H9 (cell line): ENCODE measurements around the gene GRIK3. TPM values are rescaled to one million over a fixed set of nuclear protein-coding genes. Genes with fewer than 3 reads are reported as not detected.

ENCODE experiments used
- DNase-seq: peaks from one replicate; pipeline ENCODE4 v3.0.0-alpha.2; 2017
- H2AFZ ChIP-seq: one replicate; pipeline ENCODE4 v1.6.1; 2013; ENCODE audit warnings: mild to moderate bottlenecking, low read length, control low read depth, moderate library complexity
- H2AK5ac ChIP-seq: 2 replicates; pipeline ENCODE4 v1.6.1; 2013; ENCODE audit warnings: low read length, control low read depth, mixed read lengths; ENCODE audit not compliant: insufficient read length
- H2BK120ac ChIP-seq: one replicate; pipeline ENCODE4 v1.6.1; 2013; ENCODE audit warnings: low read depth, mild to moderate bottlenecking, low read length, control low read depth, inconsistent platforms; ENCODE audit not compliant: poor library complexity, severe bottlenecking
- H2BK12ac ChIP-seq: 2 replicates; pipeline ENCODE4 v1.6.1; 2013; ENCODE audit warnings: low read length, control low read depth, mixed read lengths, low read depth; ENCODE audit not compliant: insufficient read length
- H2BK15ac ChIP-seq: 2 replicates; pipeline ENCODE4 v1.6.1; 2013; ENCODE audit warnings: low read depth, low read length, control low read depth
- H2BK20ac ChIP-seq: one replicate; pipeline ENCODE4 v1.6.1; 2013; ENCODE audit warnings: low read depth, mild to moderate bottlenecking, low read length, control low read depth, inconsistent platforms; ENCODE audit not compliant: poor library complexity, severe bottlenecking
- H2BK5ac ChIP-seq: 2 replicates; pipeline ENCODE4 v1.6.1; 2013; ENCODE audit warnings: low read length, control low read depth, mixed read lengths; ENCODE audit not compliant: insufficient read length
- H3K14ac ChIP-seq: 2 replicates; pipeline ENCODE4 v1.6.1; 2013; ENCODE audit warnings: low read length, control low read depth; ENCODE audit not compliant: insufficient read depth
- H3K18ac ChIP-seq: 2 replicates; pipeline ENCODE4 v1.6.1; 2013; ENCODE audit warnings: low read depth, mild to moderate bottlenecking, mixed read lengths, low read length, control low read depth; ENCODE audit not compliant: insufficient read length
- H3K23ac ChIP-seq: 2 replicates; pipeline ENCODE4 v1.6.1; 2013; ENCODE audit warnings: low read length, control low read depth, mixed read lengths, low read depth; ENCODE audit not compliant: insufficient read length
- H3K23me2 ChIP-seq: 2 replicates; pipeline ENCODE4 v1.6.1; 2013; ENCODE audit warnings: low read depth, mild to moderate bottlenecking, mixed read lengths, low read length, control low read depth; ENCODE audit not compliant: insufficient read length, poor library complexity, severe bottlenecking
- H3K27ac ChIP-seq: 2 replicates; pipeline ENCODE4 v1.5.1; 2013; ENCODE audit warnings: low read length, control low read depth, mixed read lengths, low read depth; ENCODE audit not compliant: insufficient read length
- H3K27me3 ChIP-seq: 2 replicates; pipeline ENCODE4 v1.6.1; 2013; ENCODE audit warnings: low read length, control low read depth, inconsistent platforms; ENCODE audit not compliant: insufficient read depth
- H3K4ac ChIP-seq: 2 replicates; pipeline ENCODE4 v1.6.1; 2013; ENCODE audit warnings: low read depth, mild to moderate bottlenecking, control low read depth, inconsistent platforms, low read length, moderate library complexity
- H3K4me1 ChIP-seq: 2 replicates; pipeline ENCODE4 v1.6.1; 2013; ENCODE audit warnings: low read length, control low read depth, inconsistent platforms; ENCODE audit not compliant: insufficient read depth
- H3K4me2 ChIP-seq: 2 replicates; pipeline ENCODE4 v1.6.1; 2013; ENCODE audit warnings: low read length, control low read depth, mixed read lengths; ENCODE audit not compliant: insufficient read length, insufficient read depth
- H3K56ac ChIP-seq: 2 replicates; pipeline ENCODE4 v1.6.1; 2013; ENCODE audit warnings: low read depth, mild to moderate bottlenecking, mixed read lengths, low read length, control low read depth; ENCODE audit not compliant: insufficient read length
- H3K79me1 ChIP-seq: 2 replicates; pipeline ENCODE4 v1.6.1; 2013; ENCODE audit warnings: low read depth, mild to moderate bottlenecking, moderate library complexity, low read length, control low read depth, inconsistent platforms; ENCODE audit not compliant: insufficient read depth, poor library complexity, severe bottlenecking
- H3K79me2 ChIP-seq: 2 replicates; pipeline ENCODE4 v1.6.1; 2013; ENCODE audit warnings: low read length, control low read depth, inconsistent platforms; ENCODE audit not compliant: insufficient read depth
- H3K9ac ChIP-seq: 2 replicates; pipeline ENCODE4 v1.6.1; 2013; ENCODE audit warnings: low read length, control low read depth, mixed read lengths; ENCODE audit not compliant: insufficient read length; ENCODE audit errors: extremely low read depth
- H3K9me3 ChIP-seq: one replicate; pipeline ENCODE4 v1.6.1; 2013; ENCODE audit warnings: low read depth, low read length, inconsistent platforms; ENCODE audit not compliant: control insufficient read depth
- H3T11ph ChIP-seq: one replicate; pipeline ENCODE4 v1.6.1; 2013; ENCODE audit warnings: mild to moderate bottlenecking, low read length, control low read depth, inconsistent platforms
- H4K20me1 ChIP-seq: one replicate; pipeline ENCODE4 v1.6.1; 2013; ENCODE audit not compliant: control insufficient read depth, insufficient read length, insufficient read depth
- H4K5ac ChIP-seq: 2 replicates; pipeline ENCODE4 v1.6.1; 2013; ENCODE audit warnings: low read depth, mild to moderate bottlenecking, mixed read lengths, low read length, control low read depth; ENCODE audit not compliant: insufficient read length
- H4K8ac ChIP-seq: replicated peaks from 2 replicates; pipeline ENCODE4 v1.6.1; 2013; ENCODE audit warnings: low read length, control low read depth, mixed read lengths, low read depth; ENCODE audit not compliant: insufficient read length
- H4K91ac ChIP-seq: 2 replicates; pipeline ENCODE4 v1.6.1; 2013; ENCODE audit warnings: low read depth, mild to moderate bottlenecking, moderate library complexity, mixed read lengths, low read length, control low read depth; ENCODE audit not compliant: insufficient read length
- H3K27ac Mint-ChIP-seq, 3 experiments: 2 replicates in 2 of 3; 3 replicates in 1 of 3; pipeline ENCODE4 v1.8.0; 2020 to 2021; ENCODE audit warnings: mixed read lengths in 3 of 3, mild to moderate bottlenecking in 1 of 3, moderate library complexity in 1 of 3
- H3K27me3 Mint-ChIP-seq: 2 replicates; pipeline ENCODE4 v1.8.0; 2021; ENCODE audit warnings: low read depth, mild to moderate bottlenecking, moderate library complexity, mixed read lengths
- H3K36me3 Mint-ChIP-seq, 3 experiments: 2 replicates in 2 of 3; 3 replicates in 1 of 3; pipeline ENCODE4 v1.8.0; 2020 to 2021; ENCODE audit warnings: low read depth in 3 of 3, mixed read lengths in 3 of 3; ENCODE audit not compliant: insufficient read depth in 1 of 3
- H3K4me1 Mint-ChIP-seq, 2 experiments: 2 replicates each; pipeline ENCODE4 v1.8.0; 2020; ENCODE audit warnings: mixed read lengths in 2 of 2
- H3K4me3 Mint-ChIP-seq, 2 experiments: 2 replicates in 1 of 2; 3 replicates in 1 of 2; pipeline ENCODE4 v1.8.0; 2020 to 2021; ENCODE audit warnings: mild to moderate bottlenecking in 2 of 2, mixed read lengths in 2 of 2, moderate library complexity in 1 of 2
- H3K9me3 Mint-ChIP-seq, 2 experiments: 2 replicates in 1 of 2; 3 replicates in 1 of 2; pipeline ENCODE4 v1.8.0; 2020; ENCODE audit warnings: mild to moderate bottlenecking in 2 of 2, mixed read lengths in 2 of 2, moderate library complexity in 1 of 2
- WGBS: extraction: QIAGEN DNeasy Blood & Tissue Kit; methylation state at CpG from one replicate; pipeline ENCODE4 v1.1.7; 2013; ENCODE audit warnings: missing lambda C conversion rate, low lambda C conversion rate, mixed read lengths; ENCODE audit not compliant: insufficient read length; ENCODE audit errors: extremely low coverage; 5-methylcytosine and 5-hydroxymethylcytosine counted together
- total RNA-seq: library from RNA; stranded (reverse); gene quantifications from 2 replicates; pipeline ENCODE4 v1.2.1, GENCODE V29; 2021
- TF ChIP-seq, protein P1 (sequence below): fragments of 200-600 bp; sonication (generic); conservative IDR thresholded peaks from 3 replicates; pipeline ENCODE4 v1.8.0; 2021; ENCODE audit warnings: antibody characterized with exemption, mild to moderate bottlenecking

GRIK3 gene
- total RNA-seq, 1 experiment from 2014 or later = 1.7 TPM

DNA sequence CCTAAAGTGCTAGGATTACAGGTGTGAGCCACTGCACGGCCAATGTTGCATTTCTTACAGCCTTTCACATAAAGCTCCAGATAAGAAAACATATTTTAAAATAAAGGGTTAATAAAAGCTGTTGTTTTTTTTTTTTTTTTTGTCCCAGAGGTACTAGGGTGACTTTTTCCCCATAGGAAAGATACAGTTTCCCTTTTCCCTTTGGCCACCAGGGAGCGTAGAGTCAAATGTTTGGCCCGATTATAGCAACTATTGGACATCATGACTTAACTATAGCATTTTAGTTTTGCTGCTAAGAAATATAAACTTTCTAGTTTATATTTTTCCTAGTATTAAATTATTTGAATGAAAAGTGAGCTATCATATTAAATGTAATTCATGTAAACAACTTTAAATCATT lies 31.4 kb downstream of the GRIK3 start:
- H3K27me3 Mint-ChIP-seq = peaks cover 7% of the 10 kb centered on the region
- no peak overlapping the region for H3K27ac Mint-ChIP-seq
- Histone ChIP-seq H3K9me3 (no peaks in the 10 kb centered on the region), H3K18ac (no peak overlapping the region), H3K23ac (no peak overlapping the region), H4K8ac (no peak overlapping the region), H3K9ac (no peak overlapping the region), H3T11ph (no peak overlapping the region), H2BK5ac (no peak overlapping the region), H3K56ac (no peak overlapping the region), H3K4me2 (no peak overlapping the region), H3K79me2 (no peaks in the 10 kb centered on the region), H3K4me1 (no peaks in the 10 kb centered on the region), H2AK5ac (no peak overlapping the region), H4K20me1 (no peaks in the 10 kb centered on the region), H2BK15ac (no peak overlapping the region), H3K23me2 (no peaks in the 10 kb centered on the region), H3K14ac (no peak overlapping the region), H3K27ac (no peak overlapping the region), H4K5ac (no peak overlapping the region), H2AFZ (no peak overlapping the region), H3K79me1 (no peaks in the 10 kb centered on the region), H2BK20ac (no peak overlapping the region), H3K4ac (no peak overlapping the region), H3K27me3 (no peaks in the 10 kb centered on the region), H2BK120ac (no peak overlapping the region), H4K91ac (no peak overlapping the region), H2BK12ac (no peak overlapping the region)
- no CpG with 5 or more reads among the region's 3 CpGs for WGBS
- TF ChIP-seq, protein P1, sequence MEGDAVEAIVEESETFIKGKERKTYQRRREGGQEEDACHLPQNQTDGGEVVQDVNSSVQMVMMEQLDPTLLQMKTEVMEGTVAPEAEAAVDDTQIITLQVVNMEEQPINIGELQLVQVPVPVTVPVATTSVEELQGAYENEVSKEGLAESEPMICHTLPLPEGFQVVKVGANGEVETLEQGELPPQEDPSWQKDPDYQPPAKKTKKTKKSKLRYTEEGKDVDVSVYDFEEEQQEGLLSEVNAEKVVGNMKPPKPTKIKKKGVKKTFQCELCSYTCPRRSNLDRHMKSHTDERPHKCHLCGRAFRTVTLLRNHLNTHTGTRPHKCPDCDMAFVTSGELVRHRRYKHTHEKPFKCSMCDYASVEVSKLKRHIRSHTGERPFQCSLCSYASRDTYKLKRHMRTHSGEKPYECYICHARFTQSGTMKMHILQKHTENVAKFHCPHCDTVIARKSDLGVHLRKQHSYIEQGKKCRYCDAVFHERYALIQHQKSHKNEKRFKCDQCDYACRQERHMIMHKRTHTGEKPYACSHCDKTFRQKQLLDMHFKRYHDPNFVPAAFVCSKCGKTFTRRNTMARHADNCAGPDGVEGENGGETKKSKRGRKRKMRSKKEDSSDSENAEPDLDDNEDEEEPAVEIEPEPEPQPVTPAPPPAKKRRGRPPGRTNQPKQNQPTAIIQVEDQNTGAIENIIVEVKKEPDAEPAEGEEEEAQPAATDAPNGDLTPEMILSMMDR = no peak
- H3K4me3 Mint-ChIP-seq = no peak overlapping the region
- no peak for DNase-seq
- H3K9me3 Mint-ChIP-seq = no peaks in the 10 kb centered on the region; a peak in 1 of 5 replicates
- H3K36me3 Mint-ChIP-seq = no peaks in the 10 kb centered on the region
- peaks cover 46 to 62% of the 10 kb centered on the region in 2 experiments for H3K4me1 Mint-ChIP-seq
